SK-N-SH (cell line): Measurements from ENCODE around the gene CUL4B. TPM values are rescaled to one million over a fixed set of nuclear protein-coding genes. Genes with fewer than 3 reads are reported as not detected.

Experiments
- CTCF ChIA-PET: fragments of 300-600, 350-600 bp; formaldehyde crosslinking; extraction: SDS; loops from one replicate; lab custom pipeline; 2021; lab: Yijun Ruan, JAX
- POLR2A ChIA-PET: fragments of 350-600 bp; sonication (Branson Sonifier 250); formaldehyde crosslinking; extraction: SDS; loops from one replicate; lab custom pipeline; 2020; ENCODE audit warnings: antibody characterized with exemption, inconsistent platforms; lab: Yijun Ruan, JAX
- DNase-seq: peaks from one replicate; pipeline ENCODE4 v3.0.0; 2012
- H2AFZ ChIP-seq: fragments of 200-600 bp; sonication (generic); 2 replicates; pipeline ENCODE4 v1.8.1; 2016; ENCODE audit warnings: antibody characterized with exemption, mild to moderate bottlenecking, low read depth
- H3F3A ChIP-seq: fragments of 200-600 bp; sonication (generic); replicated peaks from 2 replicates; pipeline ENCODE3; 2016; ENCODE audit warnings: antibody characterized with exemption, mild to moderate bottlenecking; ENCODE audit not compliant: insufficient read depth
- H3K27ac ChIP-seq, 2 experiments: fragments of 200-500 bp in 1 of 2; fragments of 200-600 bp in 1 of 2; sonication (Bioruptor generic) in 1 of 2; sonication (generic), shearing (Covaris generic) in 1 of 2; 2 replicates each; pipeline versions ENCODE4 v1.5.1 to v1.6.1; 2014 to 2016; ENCODE audit warnings: low read depth in 2 of 2, inconsistent platforms in 1 of 2, low read length in 1 of 2, mild to moderate bottlenecking in 1 of 2, mixed read lengths in 1 of 2
- H3K27me3 ChIP-seq: fragments of 200-600 bp; sonication (generic), shearing (Covaris generic); 2 replicates; pipeline ENCODE4 v1.6.1; 2016; ENCODE audit warnings: mixed run types; ENCODE audit not compliant: insufficient read depth
- H3K36me3 ChIP-seq, 2 experiments: fragments of 200-500 bp in 1 of 2; fragments of 200-600 bp in 1 of 2; sonication (Bioruptor generic) in 1 of 2; sonication (generic) in 1 of 2; replicated peaks in 1 of 2; 2 replicates each; pipeline versions ENCODE3 to v1.5.1; 2014 to 2016; ENCODE audit warnings: low read length in 1 of 2, mild to moderate bottlenecking in 1 of 2; ENCODE audit not compliant: insufficient read depth in 2 of 2, control insufficient read depth in 1 of 2
- H3K4me1 ChIP-seq, 2 experiments: fragments of 200-500 bp in 1 of 2; fragments of 200-600 bp in 1 of 2; sonication (Bioruptor generic) in 1 of 2; sonication (generic), shearing (Covaris generic) in 1 of 2; 2 replicates each; pipeline versions ENCODE4 v1.5.1 to v1.6.1; 2014 to 2016; ENCODE audit warnings: low read depth in 1 of 2, low read length in 1 of 2, mixed run types in 1 of 2; ENCODE audit not compliant: insufficient read depth in 2 of 2, control insufficient read depth in 1 of 2
- H3K4me2 ChIP-seq: fragments of 200-600 bp; sonication (generic), shearing (Covaris generic); 2 replicates; pipeline ENCODE4 v1.6.1; 2017; ENCODE audit warnings: mixed run types
- H3K4me3 ChIP-seq, 2 experiments: fragments of 200-500 bp in 1 of 2; fragments of 200-600 bp in 1 of 2; sonication (Bioruptor generic) in 1 of 2; sonication (generic), shearing (Covaris generic) in 1 of 2; 2 replicates each; pipeline versions ENCODE4 v1.5.1 to v1.8.1; 2014 to 2016; ENCODE audit warnings: low read depth in 2 of 2, inconsistent platforms in 1 of 2, low read length in 1 of 2, mild to moderate bottlenecking in 1 of 2, mixed read lengths in 1 of 2, moderate library complexity in 1 of 2
- H3K79me2 ChIP-seq: fragments of 200-600 bp; sonication (generic); 2 replicates; pipeline ENCODE4 v1.8.1; 2017; ENCODE audit warnings: mild to moderate bottlenecking; ENCODE audit not compliant: insufficient read depth
- H3K9ac ChIP-seq: fragments of 200-600 bp; sonication (generic); 2 replicates; pipeline ENCODE4 v1.6.1; 2017; ENCODE audit warnings: mixed run types
- H3K9me2 ChIP-seq: fragments of 200-600 bp; sonication (generic); 2 replicates; pipeline ENCODE4 v1.6.1; 2017; ENCODE audit warnings: mixed run types
- H3K9me3 ChIP-seq: fragments of 200-600 bp; sonication (generic); 2 replicates; pipeline ENCODE4 v1.6.1; 2017; ENCODE audit warnings: mixed run types, mild to moderate bottlenecking, moderate library complexity
- H4K20me1 ChIP-seq: fragments of 200-600 bp; sonication (generic); 2 replicates; pipeline ENCODE4 v1.6.1; 2017; ENCODE audit warnings: mild to moderate bottlenecking, mixed run types; ENCODE audit not compliant: insufficient read depth
- ELF1 ChIP-seq: IDR thresholded peaks from 2 replicates; pipeline ENCODE4 v1.4.0; 2012
- EZH2phosphoT487 ChIP-seq: fragments of 200-600 bp; sonication (generic); IDR thresholded peaks from 2 replicates; pipeline ENCODE4 v1.6.1; 2017; ENCODE audit warnings: low read depth, mixed run types, mild to moderate bottlenecking, antibody characterized with exemption, moderate library complexity, borderline replicate concordance
- FOSL2 ChIP-seq: IDR thresholded peaks from 2 replicates; pipeline ENCODE4 v1.4.0; 2012; ENCODE audit warnings: low read depth, mild to moderate bottlenecking, moderate library complexity, borderline replicate concordance
- FOXJ3 ChIP-seq: sonication (generic); formaldehyde crosslinking; IDR thresholded peaks from 2 replicates; pipeline ENCODE4 v1.5.1; 2020; ENCODE audit warnings: mild to moderate bottlenecking, missing genetic modification reagents
- GABPA ChIP-seq: IDR thresholded peaks from 2 replicates; pipeline ENCODE4 v1.4.0; 2012; ENCODE audit warnings: low read depth, mild to moderate bottlenecking
- MAX ChIP-seq: IDR thresholded peaks from 2 replicates; pipeline ENCODE4 v1.4.0; 2012; ENCODE audit warnings: low read depth
- MXI1 ChIP-seq: IDR thresholded peaks from 2 replicates; pipeline ENCODE4 v1.6.1; 2012; ENCODE audit warnings: mild to moderate bottlenecking, low read depth, low read length, improper control_type of control experiment
- PBX3 ChIP-seq: IDR thresholded peaks from 2 replicates; pipeline ENCODE4; 2012
- RAD21 ChIP-seq: IDR thresholded peaks from 2 replicates; pipeline ENCODE4 v1.6.1; 2012; ENCODE audit warnings: mild to moderate bottlenecking, low read length
- RCOR1 ChIP-seq: fragments of 150-350 bp; IDR thresholded peaks from 2 replicates; pipeline ENCODE4 v1.6.1; 2017; ENCODE audit warnings: antibody characterized with exemption, low read length
- REST ChIP-seq: IDR thresholded peaks from 2 replicates; pipeline ENCODE4 v1.6.1; 2012; ENCODE audit warnings: mild to moderate bottlenecking, low read depth, low read length, moderate library complexity
- RFX5 ChIP-seq: IDR thresholded peaks from 2 replicates; pipeline ENCODE4 v1.6.1; 2012; ENCODE audit warnings: mild to moderate bottlenecking, improper control_type of control experiment, low read length
- RXRA ChIP-seq: IDR thresholded peaks from 2 replicates; pipeline ENCODE4 v1.4.0; 2012; ENCODE audit warnings: low read depth, mild to moderate bottlenecking, borderline replicate concordance
- SIN3A ChIP-seq: IDR thresholded peaks from 2 replicates; pipeline ENCODE4 v1.6.1; 2012; ENCODE audit warnings: low read depth, mild to moderate bottlenecking, low read length, moderate library complexity, borderline replicate concordance
- USF1 ChIP-seq: IDR thresholded peaks from 2 replicates; pipeline ENCODE4 v1.4.0; 2012; ENCODE audit warnings: low read depth, borderline replicate concordance
- YY1 ChIP-seq: IDR thresholded peaks from 2 replicates; pipeline ENCODE4 v1.4.0; 2012; ENCODE audit warnings: low read depth, mild to moderate bottlenecking
- ZBTB33 ChIP-seq: IDR thresholded peaks from 2 replicates; pipeline ENCODE4 v1.4.0; 2012; ENCODE audit warnings: low read depth, borderline replicate concordance
- WGBS: methylation state at CpG from one replicate; pipeline ENCODE4 v1.1.6; 2017; ENCODE audit warnings: low lambda C conversion rate; 5-methylcytosine and 5-hydroxymethylcytosine counted together
- polyA plus RNA-seq, 3 experiments: library from polyadenylated mRNA; depleted of rRNA; stranded (reverse); fragments of >200 nt; gene quantifications; 2 replicates each; pipeline ENCODE4 v1.2.3, GENCODE V29; 2012
- TF ChIP-seq, protein P1 (sequence below): fragments of 150-350 bp; IDR thresholded peaks from 2 replicates; pipeline ENCODE4 v1.6.1; 2017; ENCODE audit warnings: antibody characterized with exemption, low read length, low read depth, borderline replicate concordance

The CUL4B gene
- polyA plus RNA-seq, 1 of the 3 experiments (the other 2 are of a cell fraction): 24.1 TPM

DNA sequence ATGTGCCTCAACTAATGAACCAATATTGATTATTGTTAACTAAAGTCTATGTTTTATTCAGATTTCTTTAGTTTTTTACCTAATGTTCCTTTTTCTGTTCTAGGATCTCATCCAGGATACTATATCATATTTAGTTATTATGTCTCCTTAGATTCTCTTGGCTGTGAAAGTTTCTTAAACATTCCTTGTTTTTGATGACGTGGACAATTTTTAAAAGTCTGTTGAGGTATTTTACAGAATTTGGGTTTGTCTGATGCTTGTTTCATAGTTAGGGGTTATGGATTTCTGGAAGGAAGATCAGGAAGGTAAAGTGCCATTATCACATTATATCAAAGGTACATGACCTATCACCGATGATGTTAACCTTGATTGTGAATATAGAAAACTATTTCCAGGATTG lies 24.9 kb upstream of the CUL4B start:
- no peaks in the 10 kb centered on the region for H3K9me2 ChIP-seq
- no peak overlapping the region for H3K9ac ChIP-seq
- no peak for DNase-seq
- ChIA-PET POLR2A (no interaction called here), CTCF (no interaction called here)
- WGBS: 52% methylated on average over 2 of the region's 2 CpGs
- no peaks in the 10 kb centered on the region for H4K20me1 ChIP-seq
- no peak overlapping the region for H3K4me2 ChIP-seq
- no peak overlapping the region for H2AFZ ChIP-seq
- H3K27ac ChIP-seq: no peak overlapping the region
- H3K4me1 ChIP-seq: no peaks in the 10 kb centered on the region
- TF ChIP-seq FOXJ3 (CRISPR knock-in tag) (no peak), MAX (no peak), RAD21 (no peak), USF1 (no peak), MXI1 (no peak), RCOR1 (no peak), RFX5 (no peak), EZH2phosphoT487 (no peak), SIN3A (no peak), FOSL2 (no peak), ELF1 (no peak), YY1 (no peak), RXRA (no peak), ZBTB33 (no peak)
- H3K36me3 ChIP-seq: no peaks in the 10 kb centered on the region
- H3K27me3 ChIP-seq: peaks cover 4% of the 10 kb centered on the region; the same call in 1 of the 2 replicates
- no peak overlapping the region for H3K4me3 ChIP-seq
- no peaks in the 10 kb centered on the region for H3F3A ChIP-seq
- H3K79me2 ChIP-seq: no peaks in the 10 kb centered on the region
- no peaks in the 10 kb centered on the region for H3K9me3 ChIP-seq

- CTCF ChIA-PET: interaction anchor here (1.5 kb wide), 1 partner anchor 14 kb away, joined by 4 read pairs; no protein-coding TSS in a partner anchor
- POLR2A ChIA-PET: no interaction called here
- TF ChIP-seq GABPA: no peak
- TF ChIP-seq MAX: no peak
- no peak for TF ChIP-seq RCOR1
- TF ChIP-seq REST: no peak
- TF ChIP-seq, protein P1, sequence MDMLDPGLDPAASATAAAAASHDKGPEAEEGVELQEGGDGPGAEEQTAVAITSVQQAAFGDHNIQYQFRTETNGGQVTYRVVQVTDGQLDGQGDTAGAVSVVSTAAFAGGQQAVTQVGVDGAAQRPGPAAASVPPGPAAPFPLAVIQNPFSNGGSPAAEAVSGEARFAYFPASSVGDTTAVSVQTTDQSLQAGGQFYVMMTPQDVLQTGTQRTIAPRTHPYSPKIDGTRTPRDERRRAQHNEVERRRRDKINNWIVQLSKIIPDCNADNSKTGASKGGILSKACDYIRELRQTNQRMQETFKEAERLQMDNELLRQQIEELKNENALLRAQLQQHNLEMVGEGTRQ: no peak
- TF ChIP-seq PBX3: no peak
These were observed 14.8 kb upstream of the CUL4B start for GRCh38 chrX:120575379-120576114.

More at GRCh38 chrX:120575379-120576114, 14.8 kb upstream of the CUL4B start:
- DNase-seq: no peak
- H3K27ac ChIP-seq: no peak overlapping the region
- H2AFZ ChIP-seq: no peak overlapping the region
- no peaks in the 10 kb centered on the region for H3K4me1 ChIP-seq
- H4K20me1 ChIP-seq: no peaks in the 10 kb centered on the region
- H3K9me3 ChIP-seq: no peaks in the 10 kb centered on the region
- no peaks in the 10 kb centered on the region; the same call in 1 of the 2 replicates for H3K27me3 ChIP-seq
- no peaks in the 10 kb centered on the region for H3K79me2 ChIP-seq
- H3F3A ChIP-seq: no peaks in the 10 kb centered on the region
- no peak overlapping the region for H3K4me2 ChIP-seq
- H3K9ac ChIP-seq: no peak overlapping the region
- WGBS: 54% methylated on average over 18 of the region's 18 CpGs
- no peaks in the 10 kb centered on the region for H3K36me3 ChIP-seq
- no peaks in the 10 kb centered on the region for H3K9me2 ChIP-seq
- no peak overlapping the region for H3K4me3 ChIP-seq
